Activated naive CD4-positive, alpha-beta T cell treated with anti-CD3 and anti-CD28 coated beads for 36 hours (primary cell): Measurements from ENCODE around the gene PRKCE. TPM values are rescaled to one million over a fixed set of nuclear protein-coding genes. Genes with fewer than 3 reads are reported as not detected.

Experiments
- CTCF ChIA-PET: fragments of 350-600 bp; sonication (Branson Sonifier 250); formaldehyde crosslinking; loops from one replicate; lab custom pipeline; 2021; ENCODE audit warnings: antibody characterized with exemption; lab: Charles Lee
- DNase-seq: peaks from one replicate; pipeline ENCODE4 v3.0.0-alpha.2; 2020
- H3K27ac Mint-ChIP-seq: one replicate; pipeline ENCODE4 v1.8.0; 2021; ENCODE audit warnings: mild to moderate bottlenecking, mixed read lengths
- H3K27me3 Mint-ChIP-seq: one replicate; pipeline ENCODE4 v1.8.0; 2021; ENCODE audit warnings: low read depth, mixed read lengths
- H3K36me3 Mint-ChIP-seq: one replicate; pipeline ENCODE4 v1.8.0; 2021; ENCODE audit warnings: low read depth, mixed read lengths
- H3K4me1 Mint-ChIP-seq: one replicate; pipeline ENCODE4 v1.8.0; 2021; ENCODE audit warnings: low read depth, mixed read lengths
- H3K4me3 Mint-ChIP-seq: one replicate; pipeline ENCODE4 v1.8.0; 2021; ENCODE audit warnings: mild to moderate bottlenecking, moderate library complexity, mixed read lengths
- H3K9me3 Mint-ChIP-seq: one replicate; pipeline ENCODE4 v1.8.0; 2021; ENCODE audit warnings: mixed read lengths
- intact Hi-C: fragments of 100-400 bp; cut with micrococcal nuclease; formaldehyde crosslinking; loops from one replicate; pipeline ENCODE4 v1.15.1; 2023
- total RNA-seq, 2 experiments: library from RNA; stranded (reverse); gene quantifications; one replicate each; pipeline ENCODE4 v1.2.3, GENCODE V29; 2021

PRKCE gene
- total RNA-seq, 2 experiments from 2014 or later = 9.4 to 10.6 TPM

DNA sequence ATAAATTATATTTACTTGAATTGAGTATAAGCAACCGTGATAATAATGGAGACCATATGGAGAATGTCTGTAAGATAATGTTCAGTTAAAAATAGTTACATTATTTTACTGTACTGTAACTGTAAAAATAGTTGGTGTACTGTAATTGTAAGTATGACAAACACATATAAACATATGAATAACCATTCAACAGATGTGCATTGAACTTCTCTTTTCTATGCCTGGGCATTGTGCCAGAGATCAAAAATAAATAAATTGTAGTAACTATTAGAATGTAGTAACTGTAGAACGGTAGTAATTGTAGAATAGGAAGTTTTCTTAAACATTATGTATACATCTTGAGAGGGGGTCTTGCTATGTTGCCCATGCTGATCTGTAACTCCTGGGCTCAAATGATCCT, 358.3 kb downstream of the PRKCE start:
- Mint-ChIP-seq H3K27me3 (no peaks in the 10 kb centered on the region), H3K4me3 (no peak overlapping the region), H3K4me1 (no peaks in the 10 kb centered on the region), H3K9me3 (no peaks in the 10 kb centered on the region), H3K36me3 (peaks cover 8% of the 10 kb centered on the region), H3K27ac (no peak overlapping the region)
- CTCF ChIA-PET = no interaction called here
- intact Hi-C loops = loop anchor here (1.0 to 5.0 kb wide), 2 partner anchors 452 to 643 kb away; no protein-coding TSS in a partner anchor
- no peak for DNase-seq

- intact Hi-C loops = loop anchor here (1.0 to 5.0 kb wide), 2 partner anchors 451 to 642 kb away; no protein-coding TSS in a partner anchor
- CTCF ChIA-PET = interaction anchor here (1.0 to 1.3 kb wide), 5 partner anchors 13 to 452 kb away, joined by 3 to 7 read pairs (median 5); no protein-coding TSS in a partner anchor
- no peak overlapping the region for H3K4me3 Mint-ChIP-seq
Measured at GRCh38 chr2:46010223-46010924, 358.9 kb downstream of the PRKCE start.

GRCh38 chr2:46010925-46011490, 359.5 kb downstream of the PRKCE start:
- H3K27me3 Mint-ChIP-seq = no peaks in the 10 kb centered on the region
- CTCF ChIA-PET = interaction anchor here (0.6 to 1.3 kb wide), 9 partner anchors 12 to 1323 kb away, joined by 3 to 7 read pairs (median 3); no protein-coding TSS in a partner anchor
- H3K4me1 Mint-ChIP-seq = no peaks in the 10 kb centered on the region
- no peak for DNase-seq
- intact Hi-C loops = loop anchor here (1.0 to 5.0 kb wide), 5 partner anchors 52 to 641 kb away; no protein-coding TSS in a partner anchor
- H3K27ac Mint-ChIP-seq = no peak overlapping the region
- H3K9me3 Mint-ChIP-seq = no peaks in the 10 kb centered on the region
- H3K4me3 Mint-ChIP-seq = no peak overlapping the region
- H3K36me3 Mint-ChIP-seq = peaks cover 8% of the 10 kb centered on the region

More at GRCh38 chr2:46010223-46010924, 358.9 kb downstream of the PRKCE start:
- H3K4me1 Mint-ChIP-seq = no peaks in the 10 kb centered on the region
- no peaks in the 10 kb centered on the region for H3K27me3 Mint-ChIP-seq
- H3K27ac Mint-ChIP-seq = no peak overlapping the region
- no peaks in the 10 kb centered on the region for H3K9me3 Mint-ChIP-seq
- H3K36me3 Mint-ChIP-seq = peaks cover 8% of the 10 kb centered on the region
- DNase-seq = no peak

DNA sequence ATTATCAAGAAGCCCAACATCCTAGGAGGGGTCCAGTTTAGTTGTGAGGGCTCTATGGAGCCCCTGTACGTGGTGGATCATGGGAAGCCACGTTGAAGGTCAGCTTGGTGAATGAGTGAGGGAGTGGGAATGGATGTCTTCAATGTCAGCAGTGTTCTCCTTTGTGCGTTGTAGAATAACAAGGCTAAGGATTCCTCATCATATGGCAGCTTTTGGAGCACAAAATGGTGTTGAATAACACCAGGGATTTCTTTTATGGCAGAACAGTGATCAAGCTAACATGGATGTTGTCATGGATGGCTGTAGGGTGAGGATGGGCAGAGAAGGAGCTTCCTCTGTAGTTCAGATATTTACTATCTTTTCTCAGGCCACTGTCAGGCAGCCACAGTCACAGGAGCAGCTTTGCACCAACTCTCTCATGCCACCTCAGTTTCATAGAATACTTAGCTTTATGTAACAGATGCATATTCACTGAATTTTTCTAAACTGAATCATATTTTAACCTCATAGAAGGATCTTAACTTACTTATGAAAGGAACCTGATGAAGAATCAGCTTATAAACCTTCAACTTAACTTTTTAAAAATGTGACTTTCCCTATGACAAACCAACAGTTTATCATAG, 361.3 kb downstream of the PRKCE start:
- peaks cover 5% of the 10 kb centered on the region for H3K36me3 Mint-ChIP-seq
- intact Hi-C loops = loop anchor here (5.0 kb wide), 1 partner anchor 640 kb away; no protein-coding TSS in a partner anchor
- CTCF ChIA-PET = interaction anchor here (0.6 to 1.5 kb wide), 5 partner anchors 19 to 446 kb away, joined by 3 to 6 read pairs (median 4); no protein-coding TSS in a partner anchor
- no peak overlapping the region for H3K4me3 Mint-ChIP-seq
- no peaks in the 10 kb centered on the region for H3K27me3 Mint-ChIP-seq
- DNase-seq = no peak
- no peaks in the 10 kb centered on the region for H3K4me1 Mint-ChIP-seq
- H3K9me3 Mint-ChIP-seq = no peaks in the 10 kb centered on the region
- H3K27ac Mint-ChIP-seq = no peak overlapping the region

DNA sequence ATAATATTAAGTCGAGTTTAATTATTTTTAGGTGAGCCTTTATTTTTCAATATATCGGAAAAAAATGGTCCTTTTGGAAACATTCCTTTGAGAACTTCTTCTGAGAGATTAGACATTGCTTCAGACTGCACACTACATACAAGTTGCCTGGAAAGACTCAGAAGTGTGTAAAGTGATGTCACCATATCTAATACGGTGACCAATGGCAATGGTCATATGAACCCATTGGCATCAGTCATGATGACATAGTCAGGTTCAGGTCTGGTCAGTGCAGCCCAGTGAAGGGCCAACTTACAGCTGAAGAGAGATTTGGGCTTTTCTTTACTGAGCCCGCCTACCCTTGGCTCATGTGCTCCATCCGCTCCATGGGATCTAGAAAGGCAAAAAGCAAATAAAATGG, 362.3 kb downstream of the PRKCE start:
- H3K27ac Mint-ChIP-seq = no peak overlapping the region
- no peak overlapping the region for H3K4me3 Mint-ChIP-seq
- H3K27me3 Mint-ChIP-seq = no peaks in the 10 kb centered on the region
- no peak for DNase-seq
- no peaks in the 10 kb centered on the region for H3K4me1 Mint-ChIP-seq
- intact Hi-C loops = loop anchor here (5.0 kb wide), 1 partner anchor 639 kb away; no protein-coding TSS in a partner anchor
- CTCF ChIA-PET = interaction anchor here (0.7 to 1.2 kb wide), 2 partner anchors 445 to 451 kb away, joined by 3 to 4 read pairs; no protein-coding TSS in a partner anchor
- H3K9me3 Mint-ChIP-seq = no peaks in the 10 kb centered on the region
- H3K36me3 Mint-ChIP-seq = peaks cover 5% of the 10 kb centered on the region

GRCh38 chr2:46014911-46015654, 363.6 kb downstream of the PRKCE start:
- CTCF ChIA-PET = interaction anchor here (0.6 to 0.7 kb wide), 2 partner anchors 347 to 364 kb away, joined by 4 to 5 read pairs; no protein-coding TSS in a partner anchor
- intact Hi-C loops = loop anchor here (5.0 kb wide), 1 partner anchor 637 kb away; no protein-coding TSS in a partner anchor
- DNase-seq = no peak
- H3K36me3 Mint-ChIP-seq = peaks cover 5% of the 10 kb centered on the region
- no peaks in the 10 kb centered on the region for H3K9me3 Mint-ChIP-seq
- no peak overlapping the region for H3K27ac Mint-ChIP-seq
- no peaks in the 10 kb centered on the region for H3K27me3 Mint-ChIP-seq
- no peaks in the 10 kb centered on the region for H3K4me1 Mint-ChIP-seq
- no peak overlapping the region for H3K4me3 Mint-ChIP-seq

- Mint-ChIP-seq H3K27me3 (no peaks in the 10 kb centered on the region), H3K36me3 (peaks cover 5% of the 10 kb centered on the region), H3K4me3 (no peak overlapping the region), H3K9me3 (no peaks in the 10 kb centered on the region), H3K4me1 (no peaks in the 10 kb centered on the region), H3K27ac (no peak overlapping the region)
- DNase-seq = no peak
- intact Hi-C loops = no loop called here
- CTCF ChIA-PET = interaction anchor here (0.6 to 0.7 kb wide), 2 partner anchors 347 to 364 kb away, joined by 4 to 5 read pairs; no protein-coding TSS in a partner anchor
Measured at GRCh38 chr2:46015671-46016070, 364.2 kb downstream of the PRKCE start.

- Mint-ChIP-seq H3K4me1 (no peaks in the 10 kb centered on the region), H3K4me3 (no peak overlapping the region), H3K9me3 (no peaks in the 10 kb centered on the region), H3K27me3 (no peaks in the 10 kb centered on the region), H3K27ac (no peak overlapping the region), H3K36me3 (peaks cover 5% of the 10 kb centered on the region)
- intact Hi-C loops = no loop called here
- CTCF ChIA-PET = interaction anchor here (0.6 to 0.7 kb wide), 2 partner anchors 346 to 363 kb away, joined by 4 to 5 read pairs; no protein-coding TSS in a partner anchor
- no peak for DNase-seq
Measured at GRCh38 chr2:46016091-46016490, 364.6 kb downstream of the PRKCE start.

GRCh38 chr2:46018773-46019591, 367.5 kb downstream of the PRKCE start:
- Mint-ChIP-seq H3K27ac (no peak overlapping the region), H3K9me3 (no peaks in the 10 kb centered on the region), H3K36me3 (no peaks in the 10 kb centered on the region), H3K27me3 (no peaks in the 10 kb centered on the region), H3K4me3 (no peak overlapping the region), H3K4me1 (no peaks in the 10 kb centered on the region)
- intact Hi-C loops = no loop called here
- CTCF ChIA-PET = no interaction called here
- no peak for DNase-seq

DNA sequence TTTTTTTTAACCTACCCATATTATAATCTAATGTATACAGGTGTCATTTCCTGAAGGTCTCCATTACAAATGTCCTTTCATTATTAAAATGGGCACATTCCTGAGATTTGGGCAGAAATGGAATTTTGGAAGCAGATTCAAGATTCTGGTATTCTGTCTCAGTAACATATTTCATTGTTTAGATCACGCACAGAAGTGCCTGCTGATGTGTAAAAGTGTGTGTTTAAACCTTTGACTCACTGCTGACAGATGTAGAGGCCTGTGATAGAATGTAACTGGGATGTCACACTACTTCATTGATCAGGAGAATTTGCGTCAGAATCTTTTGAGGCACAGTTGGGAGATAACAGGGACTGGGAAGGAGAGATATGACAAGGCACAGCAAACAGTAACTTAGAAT, 368.9 kb downstream of the PRKCE start:
- no peaks in the 10 kb centered on the region for H3K9me3 Mint-ChIP-seq
- no peak overlapping the region for H3K27ac Mint-ChIP-seq
- no peaks in the 10 kb centered on the region for H3K27me3 Mint-ChIP-seq
- H3K4me1 Mint-ChIP-seq = no peaks in the 10 kb centered on the region
- intact Hi-C loops = no loop called here
- DNase-seq = no peak
- CTCF ChIA-PET = no interaction called here
- no peak overlapping the region for H3K4me3 Mint-ChIP-seq
- no peaks in the 10 kb centered on the region for H3K36me3 Mint-ChIP-seq
